SU-DHL-6 (cell line): ENCODE results near the gene RGL4.

Experiments
- H2AFZ ChIP-seq: fragments of 200-600 bp; sonication (generic); 2 replicates; pipeline ENCODE4 v1.6.1; 2014; ENCODE audit warnings: low read depth, mild to moderate bottlenecking, moderate library complexity, mixed read lengths, antibody characterized with exemption, low read length; ENCODE audit not compliant: severe bottlenecking
- H3F3A ChIP-seq: fragments of 200-600 bp; shearing (Covaris generic); 2 replicates; pipeline ENCODE4 v1.6.0; 2016; ENCODE audit warnings: antibody characterized with exemption, mild to moderate bottlenecking; ENCODE audit not compliant: insufficient read depth
- H3K27ac ChIP-seq: fragments of 200-600 bp; sonication (generic); 2 replicates; pipeline ENCODE4 v1.5.1; 2016; ENCODE audit warnings: low read depth, mild to moderate bottlenecking, low read length, moderate library complexity, mixed read lengths
- H3K27me3 ChIP-seq: fragments of 200-600 bp; sonication (generic), shearing (Covaris generic); 2 replicates; pipeline ENCODE4 v1.6.0; 2014; ENCODE audit warnings: mild to moderate bottlenecking, low read length
- H3K36me3 ChIP-seq: fragments of 200-600 bp; sonication (generic); 2 replicates; pipeline ENCODE4 v1.6.1; 2014; ENCODE audit warnings: mild to moderate bottlenecking, low read length, mixed read lengths
- H3K4me2 ChIP-seq: fragments of 300-600, 200-600 bp; shearing (Covaris generic), sonication (generic); 2 replicates; pipeline ENCODE4 v1.6.0; 2014; ENCODE audit warnings: low read length, low read depth, mild to moderate bottlenecking; ENCODE audit not compliant: poor library complexity, severe bottlenecking
- H3K4me3 ChIP-seq: fragments of 200-600 bp; sonication (generic); 2 replicates; pipeline ENCODE4 v1.5.1; 2014; ENCODE audit warnings: antibody characterized with exemption, low read length, mild to moderate bottlenecking, mixed read lengths; ENCODE audit not compliant: insufficient read depth, poor library complexity, severe bottlenecking
- H3K79me2 ChIP-seq: fragments of 200-600 bp; sonication (generic); 2 replicates; pipeline ENCODE4 v1.6.1; 2014; ENCODE audit warnings: mild to moderate bottlenecking, low read length, moderate library complexity; ENCODE audit not compliant: insufficient read depth
- H3K9ac ChIP-seq: fragments of 200-600 bp; sonication (generic); 2 replicates; pipeline ENCODE4 v1.7.0; 2014; ENCODE audit warnings: mild to moderate bottlenecking, low read length
- H3K9me2 ChIP-seq: fragments of 200-600 bp; sonication (generic); replicated peaks from 2 replicates; pipeline ENCODE4 v1.6.1; 2014; ENCODE audit warnings: low read length; ENCODE audit not compliant: insufficient read depth
- H3K9me3 ChIP-seq: fragments of 200-600 bp; sonication (generic); 2 replicates; pipeline ENCODE4 v1.6.1; 2014; ENCODE audit warnings: low read length, mixed read lengths; ENCODE audit not compliant: insufficient read depth
- H4K20me1 ChIP-seq: fragments of 200-600 bp; sonication (generic); 2 replicates; pipeline ENCODE4 v1.6.1; 2014; ENCODE audit warnings: low read depth, mild to moderate bottlenecking, antibody characterized with exemption, low read length, moderate library complexity, mixed read lengths
- EZH2phosphoT487 ChIP-seq: fragments of 200-600 bp; sonication (generic), shearing (Covaris generic); conservative IDR thresholded peaks from 2 replicates; pipeline ENCODE4 v1.6.1; 2018; ENCODE audit warnings: mild to moderate bottlenecking, antibody characterized with exemption, low read length, moderate library complexity, mixed read lengths
- TF ChIP-seq, protein P1 (sequence below): fragments of 200-600 bp; sonication (generic); IDR thresholded peaks from one replicate; pipeline ENCODE4 v1.5.1; 2017; ENCODE audit warnings: antibody characterized with exemption, mild to moderate bottlenecking, low read length, moderate library complexity; ENCODE audit not compliant: insufficient read depth, poor library complexity, severe bottlenecking

RGL4 gene

GRCh38 chr22:23700706-23701105 is 9.9 kb downstream of the RGL4 start:
- Histone ChIP-seq H3K36me3 (peaks cover 31% of the 10 kb centered on the region; the same call in 1 of the 2 replicates), H3K27ac (no peak overlapping the region), H3F3A (no peaks in the 10 kb centered on the region), H3K9me3 (no peaks in the 10 kb centered on the region), H3K4me3 (no peak overlapping the region), H3K27me3 (no peaks in the 10 kb centered on the region), H4K20me1 (no peaks in the 10 kb centered on the region), H3K4me2 (no peak overlapping the region), H3K9me2 (no peaks in the 10 kb centered on the region), H2AFZ (no peak overlapping the region), H3K79me2 (peaks cover 34% of the 10 kb centered on the region), H3K9ac (no peak overlapping the region)
- no peak for TF ChIP-seq EZH2phosphoT487
- TF ChIP-seq, protein P1, sequence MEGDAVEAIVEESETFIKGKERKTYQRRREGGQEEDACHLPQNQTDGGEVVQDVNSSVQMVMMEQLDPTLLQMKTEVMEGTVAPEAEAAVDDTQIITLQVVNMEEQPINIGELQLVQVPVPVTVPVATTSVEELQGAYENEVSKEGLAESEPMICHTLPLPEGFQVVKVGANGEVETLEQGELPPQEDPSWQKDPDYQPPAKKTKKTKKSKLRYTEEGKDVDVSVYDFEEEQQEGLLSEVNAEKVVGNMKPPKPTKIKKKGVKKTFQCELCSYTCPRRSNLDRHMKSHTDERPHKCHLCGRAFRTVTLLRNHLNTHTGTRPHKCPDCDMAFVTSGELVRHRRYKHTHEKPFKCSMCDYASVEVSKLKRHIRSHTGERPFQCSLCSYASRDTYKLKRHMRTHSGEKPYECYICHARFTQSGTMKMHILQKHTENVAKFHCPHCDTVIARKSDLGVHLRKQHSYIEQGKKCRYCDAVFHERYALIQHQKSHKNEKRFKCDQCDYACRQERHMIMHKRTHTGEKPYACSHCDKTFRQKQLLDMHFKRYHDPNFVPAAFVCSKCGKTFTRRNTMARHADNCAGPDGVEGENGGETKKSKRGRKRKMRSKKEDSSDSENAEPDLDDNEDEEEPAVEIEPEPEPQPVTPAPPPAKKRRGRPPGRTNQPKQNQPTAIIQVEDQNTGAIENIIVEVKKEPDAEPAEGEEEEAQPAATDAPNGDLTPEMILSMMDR, result no peak

- peaks cover 42% of the 10 kb centered on the region; the same call in 1 of the 2 replicates for H3K36me3 ChIP-seq
- H3K9me2 ChIP-seq, result no peaks in the 10 kb centered on the region
- no peaks in the 10 kb centered on the region for H3K27me3 ChIP-seq
- no peak overlapping the region for H3K9ac ChIP-seq
- peaks cover 34% of the 10 kb centered on the region for H3K79me2 ChIP-seq
- H2AFZ ChIP-seq, result no peak overlapping the region
- H3K4me3 ChIP-seq, result no peak overlapping the region
- H3K4me2 ChIP-seq, result no peak overlapping the region
- no peaks in the 10 kb centered on the region for H3K9me3 ChIP-seq
- TF ChIP-seq EZH2phosphoT487, result no peak
- TF ChIP-seq, protein P1, result no peak
- no peaks in the 10 kb centered on the region for H3F3A ChIP-seq
- no peaks in the 10 kb centered on the region for H4K20me1 ChIP-seq
- no peak overlapping the region for H3K27ac ChIP-seq
These were observed 13.2 kb downstream of the RGL4 start for GRCh38 chr22:23704062-23704461.

DNA sequence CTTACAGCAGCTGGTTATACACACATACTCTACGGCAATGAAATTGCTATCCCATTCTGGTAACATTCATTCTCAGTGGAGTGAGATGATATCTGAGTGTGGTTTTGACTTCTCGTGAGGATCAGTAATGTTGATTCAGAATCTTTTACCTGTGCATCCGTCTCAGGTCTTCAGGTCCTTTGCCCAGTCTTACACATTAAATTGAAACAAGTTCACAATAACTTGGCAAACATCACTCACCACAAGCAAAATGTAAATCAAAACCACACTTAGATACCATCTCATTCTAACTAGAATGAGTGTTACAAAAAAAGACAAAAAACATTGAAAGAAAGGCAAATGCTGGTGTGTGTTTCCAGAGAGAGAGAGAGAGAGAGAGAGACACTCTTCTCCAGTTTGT is 14.0 kb downstream of the RGL4 start:
- peaks cover 38% of the 10 kb centered on the region; the same call in 1 of the 2 replicates for H3K36me3 ChIP-seq
- H3K4me3 ChIP-seq, result no peak overlapping the region
- TF ChIP-seq, protein P1, result no peak
- no peak for TF ChIP-seq EZH2phosphoT487
- no peaks in the 10 kb centered on the region for H3K9me3 ChIP-seq
- no peak overlapping the region for H3K4me2 ChIP-seq
- H3K9me2 ChIP-seq, result no peaks in the 10 kb centered on the region
- no peak overlapping the region for H3K27ac ChIP-seq
- H3F3A ChIP-seq, result no peaks in the 10 kb centered on the region
- H3K9ac ChIP-seq, result no peak overlapping the region
- H2AFZ ChIP-seq, result no peak overlapping the region
- no peaks in the 10 kb centered on the region for H3K27me3 ChIP-seq
- peaks cover 30% of the 10 kb centered on the region for H3K79me2 ChIP-seq
- no peaks in the 10 kb centered on the region for H4K20me1 ChIP-seq
